HG03460 (cell line): ENCODE measurements around the gene HS3ST1.

Experiments
- ATAC-seq: cut with Tn5 transposase; IDR thresholded peaks from one replicate; pipeline ENCODE4 v1.9.1; 2021; ENCODE audit not compliant: unreplicated experiment

HS3ST1 gene

DNA sequence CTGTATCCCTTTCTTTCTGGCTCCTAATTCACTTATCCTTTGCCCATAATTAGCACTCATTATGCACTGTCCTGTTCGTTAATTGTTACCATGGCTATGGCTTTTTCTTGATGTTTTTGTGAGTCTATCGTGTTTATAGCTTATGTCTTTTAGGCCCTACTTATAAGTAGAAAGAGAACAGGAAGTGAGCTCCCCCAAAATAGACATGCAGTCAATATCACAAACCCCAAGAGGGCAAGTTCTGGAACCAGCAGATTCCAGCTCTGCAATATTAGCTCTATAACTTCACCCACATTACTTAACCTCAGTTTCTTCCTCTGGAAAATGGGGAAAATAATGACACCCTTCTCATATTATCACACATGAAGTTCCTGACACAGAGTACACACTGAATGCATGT, 7.4 kb upstream of the HS3ST1 start:
- no peak for ATAC-seq

- ATAC-seq: no peak
These were observed 6.9 kb upstream of the HS3ST1 start for GRCh38 chr4:11435557-11435956.

- no peak for ATAC-seq
These were observed 2.4 kb upstream of the HS3ST1 start for GRCh38 chr4:11431111-11431510.

- ATAC-seq: no peak
These were observed 1.8 kb upstream of the HS3ST1 start for GRCh38 chr4:11430536-11430935.

DNA sequence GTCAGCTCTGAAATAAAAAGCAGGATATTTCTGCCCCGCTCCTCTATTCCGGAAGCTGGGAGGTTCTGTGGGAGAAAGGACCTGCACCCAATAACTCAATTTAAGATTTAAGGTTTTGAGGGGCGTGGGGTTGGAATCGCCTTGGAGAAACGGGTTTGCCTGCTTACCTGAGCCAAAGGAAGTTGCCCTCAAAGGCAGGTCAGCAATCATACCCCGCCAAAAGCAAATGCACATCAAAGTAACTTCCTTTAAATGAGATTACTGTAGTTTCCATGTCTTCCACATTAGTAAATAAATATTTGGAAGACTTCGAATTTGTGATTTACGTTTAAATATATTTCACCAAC, 978 bp upstream of the HS3ST1 start:
- ATAC-seq: no peak

- peak; percentile 84 for ATAC-seq
These were observed 405 bp upstream of the HS3ST1 start for GRCh38 chr4:11428899-11429698.

GRCh38 chr4:11427121-11427996, 1.3 kb downstream of the HS3ST1 start:
- ATAC-seq: no peak

- no peak for ATAC-seq
These were observed 2.0 kb downstream of the HS3ST1 start for GRCh38 chr4:11426731-11427120.

DNA sequence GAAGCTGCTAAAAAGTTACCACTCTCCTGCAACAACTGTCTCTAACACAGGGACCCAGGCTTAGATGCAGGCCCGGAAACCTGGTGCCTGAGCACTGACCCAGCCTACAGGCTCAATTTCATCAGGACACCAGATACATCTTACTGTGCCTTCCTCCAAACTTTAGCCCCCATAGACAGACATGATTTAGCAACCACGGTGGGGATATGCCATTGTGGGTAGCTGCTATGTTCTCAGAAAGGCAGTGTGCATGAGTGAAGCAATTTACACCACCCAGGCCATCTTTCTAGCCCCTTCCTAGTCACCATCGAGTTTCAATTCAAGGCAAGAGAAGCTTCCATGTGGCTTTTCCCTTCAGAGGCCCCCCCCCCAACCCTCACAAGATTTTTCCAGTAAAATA, 2.7 kb downstream of the HS3ST1 start:
- ATAC-seq: no peak

DNA sequence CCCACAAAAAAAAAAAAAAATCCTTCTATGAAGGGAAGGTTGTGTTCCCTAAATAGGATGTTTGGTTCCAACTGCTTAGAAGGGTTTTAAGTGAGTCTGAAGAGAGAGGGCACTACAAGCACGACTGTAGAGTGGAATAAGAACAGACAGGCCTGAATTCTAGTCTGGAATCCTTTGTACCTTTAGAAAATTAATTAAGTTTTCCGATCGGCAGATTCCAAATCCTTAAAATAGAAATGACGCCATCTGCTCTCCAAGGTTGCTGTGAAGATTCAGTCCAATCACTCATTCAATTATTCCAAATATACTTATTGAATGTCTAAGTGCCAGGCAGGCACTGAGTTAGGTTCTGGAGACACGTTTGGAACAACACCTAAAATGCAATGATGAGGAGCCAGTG, 3.8 kb downstream of the HS3ST1 start:
- ATAC-seq: no peak

DNA sequence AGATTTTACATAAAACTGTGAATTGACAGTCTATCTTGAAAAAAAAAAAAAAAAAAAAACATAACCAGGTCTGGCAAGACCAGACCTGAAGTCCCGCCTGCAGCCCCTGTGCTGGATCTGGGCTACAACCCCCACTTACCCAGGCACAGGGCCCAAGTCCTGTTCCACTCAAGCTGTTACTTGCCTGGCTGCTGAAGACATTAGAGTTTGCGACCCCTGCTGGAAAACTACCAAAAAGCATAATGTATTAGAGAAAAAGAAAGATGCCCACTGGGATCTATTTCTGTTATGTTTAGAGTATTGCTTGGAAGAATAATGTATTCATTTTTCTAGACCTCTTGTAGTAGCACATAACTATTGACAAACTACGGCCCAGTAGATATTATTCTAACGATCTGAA, 4.7 kb downstream of the HS3ST1 start:
- ATAC-seq: no peak

DNA sequence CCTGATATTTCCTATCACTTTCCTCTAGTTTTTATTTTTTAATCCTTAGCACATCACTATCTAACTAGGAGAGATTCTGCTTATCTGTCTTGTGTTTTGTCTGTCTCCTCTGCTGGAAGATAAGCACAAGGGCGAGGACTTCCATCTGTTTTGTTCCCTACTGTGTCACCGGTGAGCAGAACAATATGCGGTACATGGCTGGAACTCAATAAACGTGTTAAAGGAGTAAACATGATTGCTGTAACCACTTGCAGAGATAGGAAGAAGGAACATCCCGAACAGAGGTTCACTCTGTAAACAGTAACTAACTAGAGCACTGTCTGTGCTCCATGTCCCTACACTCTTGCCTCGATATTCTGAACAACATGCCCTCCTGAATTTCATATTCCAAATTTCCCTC, 5.2 kb downstream of the HS3ST1 start:
- ATAC-seq: no peak

DNA sequence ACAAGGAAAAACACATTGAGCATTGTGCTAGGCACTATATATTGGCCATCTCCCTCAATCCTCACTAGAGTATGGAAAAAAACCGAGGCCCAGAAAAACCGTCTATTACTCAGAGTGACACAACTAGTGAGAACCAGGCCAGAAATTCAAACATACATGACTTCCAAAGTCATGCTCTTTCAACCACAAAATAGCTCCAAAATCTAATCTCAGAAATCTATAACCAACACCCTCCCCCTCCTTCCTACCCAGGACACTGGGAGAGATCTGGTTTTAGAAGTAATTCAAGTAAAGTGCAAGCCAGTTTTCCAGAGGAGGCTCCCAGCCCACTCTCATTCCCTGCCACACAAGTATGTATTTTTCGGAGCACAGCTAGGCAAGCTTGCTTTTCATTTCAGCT, 7.6 kb downstream of the HS3ST1 start:
- ATAC-seq: no peak

- ATAC-seq: no peak
These were observed 8.4 kb downstream of the HS3ST1 start for GRCh38 chr4:11420327-11420726.

GRCh38 chr4:11418610-11419009, 10.1 kb downstream of the HS3ST1 start:
- no peak for ATAC-seq

- no peak for ATAC-seq
These were observed 12.0 kb downstream of the HS3ST1 start for GRCh38 chr4:11416767-11417113.

DNA sequence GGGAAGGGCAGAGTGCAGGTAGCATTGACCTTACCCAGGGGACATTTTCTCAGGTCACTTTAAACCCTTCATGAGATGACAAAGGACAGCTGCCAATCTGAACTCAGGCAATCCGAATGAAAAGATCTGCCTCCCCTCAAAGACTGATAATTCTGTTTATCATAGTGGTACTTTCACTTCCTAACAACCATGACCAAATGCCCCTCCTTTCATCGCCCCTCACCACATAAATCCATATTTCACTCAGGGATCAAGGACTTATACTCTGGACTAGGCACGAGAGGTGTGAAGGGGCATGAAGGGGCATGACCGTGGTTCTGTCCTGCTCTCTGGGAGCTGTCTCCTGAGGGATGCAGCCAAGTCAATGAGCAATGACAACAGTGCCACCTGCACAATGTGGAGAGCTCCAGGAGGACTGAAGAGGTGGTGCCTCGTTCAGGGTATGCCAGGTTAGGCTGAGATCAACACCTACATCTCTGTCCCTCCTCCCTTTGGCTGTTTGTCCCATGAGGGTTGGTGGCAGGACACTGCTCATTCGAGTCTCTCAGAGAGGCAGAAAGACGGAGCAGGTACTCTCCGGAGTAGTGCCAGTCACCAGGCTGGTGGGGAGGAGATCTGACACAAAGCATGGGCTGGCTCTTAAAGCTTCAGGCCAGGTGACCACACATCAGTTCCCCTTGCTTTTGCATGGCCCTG, 12.5 kb downstream of the HS3ST1 start:
- no peak for ATAC-seq

- ATAC-seq: no peak
These were observed 13.2 kb downstream of the HS3ST1 start for GRCh38 chr4:11415409-11416070.

- no peak for ATAC-seq
These were observed 16.5 kb downstream of the HS3ST1 start for GRCh38 chr4:11412211-11412610.

DNA sequence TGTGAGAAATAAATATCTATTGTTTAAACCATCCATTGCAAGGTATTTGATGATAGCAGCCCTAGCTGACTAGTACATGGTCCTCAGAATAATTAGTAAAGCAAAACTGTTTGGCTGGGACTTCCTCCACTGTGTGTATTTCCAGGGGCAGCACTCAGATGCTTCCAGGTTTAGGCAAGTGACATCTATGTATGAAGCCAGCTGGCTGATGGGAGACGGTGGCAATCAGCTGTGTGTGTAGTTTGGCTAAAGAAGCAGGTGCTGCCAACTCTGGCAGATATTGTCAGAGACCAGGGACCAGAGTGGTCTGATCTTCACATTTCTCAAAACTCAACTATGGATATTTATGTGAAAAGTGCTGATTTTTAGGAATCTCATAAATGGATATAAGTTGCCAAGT, 19.1 kb downstream of the HS3ST1 start:
- ATAC-seq: no peak

- ATAC-seq: no peak
These were observed 20.3 kb downstream of the HS3ST1 start for GRCh38 chr4:11408233-11408967.
